Mesothelial cell of epicardium (in vitro differentiated cells): ENCODE data around the gene NRARP. TPM values are rescaled to one million over a fixed set of nuclear protein-coding genes. Genes with fewer than 3 reads are reported as not detected.

ENCODE experiments used
- DNase-seq, 2 experiments: peaks; one replicate each; pipeline ENCODE4 v3.0.0; 2021; ENCODE audit warnings: low spot score in 2 of 2; ENCODE audit not compliant: unreplicated experiment in 2 of 2
- H3K27ac Mint-ChIP-seq: 2 replicates; pipeline ENCODE4 v1.8.0; 2021; ENCODE audit warnings: mixed read lengths
- H3K27me3 Mint-ChIP-seq: 2 replicates; pipeline ENCODE4 v1.8.0; 2021; ENCODE audit warnings: low read depth, mixed read lengths
- H3K36me3 Mint-ChIP-seq: 2 replicates; pipeline ENCODE4 v1.8.0; 2021; ENCODE audit warnings: mixed read lengths
- H3K4me1 Mint-ChIP-seq: 2 replicates; pipeline ENCODE4 v1.8.0; 2021; ENCODE audit warnings: mixed read lengths
- H3K4me3 Mint-ChIP-seq: 2 replicates; pipeline ENCODE4 v1.8.0; 2021; ENCODE audit warnings: mild to moderate bottlenecking, moderate library complexity, mixed read lengths
- H3K9me3 Mint-ChIP-seq: 2 replicates; pipeline ENCODE4 v1.8.0; 2021; ENCODE audit warnings: mixed read lengths
- total RNA-seq: library from RNA; stranded (reverse); gene quantifications from 3 replicates; pipeline ENCODE4 v1.2.1, GENCODE V29; 2021
- TF ChIP-seq, protein P1 (sequence below): fragments of 200-600 bp; sonication (generic); IDR thresholded peaks from one replicate; pipeline ENCODE4 v1.5.0; 2021; ENCODE audit warnings: antibody characterized with exemption; ENCODE audit not compliant: unreplicated experiment

NRARP gene
- total RNA-seq, 1 donor from 2014 or later, result 9.6 TPM

GRCh38 chr9:137325124-137325523 is 23.1 kb upstream of the NRARP start:
- H3K4me1 Mint-ChIP-seq, result no peaks in the 10 kb centered on the region
- DNase-seq, result no peak
- peaks cover 14% of the 10 kb centered on the region for H3K9me3 Mint-ChIP-seq
- no peak overlapping the region for H3K4me3 Mint-ChIP-seq
- TF ChIP-seq, protein P1, sequence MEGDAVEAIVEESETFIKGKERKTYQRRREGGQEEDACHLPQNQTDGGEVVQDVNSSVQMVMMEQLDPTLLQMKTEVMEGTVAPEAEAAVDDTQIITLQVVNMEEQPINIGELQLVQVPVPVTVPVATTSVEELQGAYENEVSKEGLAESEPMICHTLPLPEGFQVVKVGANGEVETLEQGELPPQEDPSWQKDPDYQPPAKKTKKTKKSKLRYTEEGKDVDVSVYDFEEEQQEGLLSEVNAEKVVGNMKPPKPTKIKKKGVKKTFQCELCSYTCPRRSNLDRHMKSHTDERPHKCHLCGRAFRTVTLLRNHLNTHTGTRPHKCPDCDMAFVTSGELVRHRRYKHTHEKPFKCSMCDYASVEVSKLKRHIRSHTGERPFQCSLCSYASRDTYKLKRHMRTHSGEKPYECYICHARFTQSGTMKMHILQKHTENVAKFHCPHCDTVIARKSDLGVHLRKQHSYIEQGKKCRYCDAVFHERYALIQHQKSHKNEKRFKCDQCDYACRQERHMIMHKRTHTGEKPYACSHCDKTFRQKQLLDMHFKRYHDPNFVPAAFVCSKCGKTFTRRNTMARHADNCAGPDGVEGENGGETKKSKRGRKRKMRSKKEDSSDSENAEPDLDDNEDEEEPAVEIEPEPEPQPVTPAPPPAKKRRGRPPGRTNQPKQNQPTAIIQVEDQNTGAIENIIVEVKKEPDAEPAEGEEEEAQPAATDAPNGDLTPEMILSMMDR, result no peak
- no peak overlapping the region for H3K27ac Mint-ChIP-seq
- no peaks in the 10 kb centered on the region for H3K36me3 Mint-ChIP-seq
- H3K27me3 Mint-ChIP-seq, result peaks cover 4% of the 10 kb centered on the region

DNA sequence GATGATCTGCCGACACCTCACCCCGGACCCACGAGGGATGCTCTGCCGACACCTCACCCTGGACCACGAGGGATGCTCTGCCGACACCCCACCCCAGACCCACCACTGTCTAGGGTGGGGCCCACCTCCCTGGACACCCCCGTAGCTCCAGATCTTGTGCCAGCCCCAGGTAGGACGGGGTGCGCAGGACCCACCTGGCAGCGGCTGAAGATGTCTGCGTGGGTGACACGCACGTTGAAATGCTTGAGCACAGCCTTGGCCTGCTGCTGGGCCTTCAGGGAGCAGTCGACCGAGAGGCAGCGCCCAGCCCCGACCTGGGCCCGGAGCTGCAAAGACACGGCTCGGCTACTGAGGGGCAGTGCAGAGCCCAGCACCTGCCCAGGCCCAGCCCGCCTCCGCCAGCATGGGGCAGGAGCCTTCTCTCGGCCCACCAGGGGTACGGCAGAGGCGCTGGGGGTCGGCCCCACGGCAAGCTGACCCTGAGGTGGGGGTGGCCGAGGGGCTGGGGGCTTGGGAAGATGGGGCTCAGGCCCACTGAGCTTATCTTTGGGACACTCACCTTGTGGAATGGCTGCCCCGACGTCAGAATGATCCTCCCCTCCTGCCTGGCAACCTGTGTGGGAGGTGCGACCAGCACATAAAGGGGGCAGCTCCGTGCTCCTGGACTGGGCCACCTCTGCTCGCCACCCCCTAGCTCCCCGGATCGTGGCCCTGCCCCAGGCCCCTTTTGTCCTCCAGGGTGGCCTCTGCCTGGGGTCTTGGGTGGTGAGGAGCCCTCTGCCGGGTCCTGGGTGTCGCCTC is 21.7 kb upstream of the NRARP start:
- DNase-seq, result no peak
- Mint-ChIP-seq H3K27me3 (peaks cover 4% of the 10 kb centered on the region), H3K36me3 (no peaks in the 10 kb centered on the region), H3K27ac (no peak overlapping the region), H3K9me3 (peaks cover 11% of the 10 kb centered on the region), H3K4me1 (no peaks in the 10 kb centered on the region), H3K4me3 (no peak overlapping the region)
- TF ChIP-seq, protein P1, result no peak

DNA sequence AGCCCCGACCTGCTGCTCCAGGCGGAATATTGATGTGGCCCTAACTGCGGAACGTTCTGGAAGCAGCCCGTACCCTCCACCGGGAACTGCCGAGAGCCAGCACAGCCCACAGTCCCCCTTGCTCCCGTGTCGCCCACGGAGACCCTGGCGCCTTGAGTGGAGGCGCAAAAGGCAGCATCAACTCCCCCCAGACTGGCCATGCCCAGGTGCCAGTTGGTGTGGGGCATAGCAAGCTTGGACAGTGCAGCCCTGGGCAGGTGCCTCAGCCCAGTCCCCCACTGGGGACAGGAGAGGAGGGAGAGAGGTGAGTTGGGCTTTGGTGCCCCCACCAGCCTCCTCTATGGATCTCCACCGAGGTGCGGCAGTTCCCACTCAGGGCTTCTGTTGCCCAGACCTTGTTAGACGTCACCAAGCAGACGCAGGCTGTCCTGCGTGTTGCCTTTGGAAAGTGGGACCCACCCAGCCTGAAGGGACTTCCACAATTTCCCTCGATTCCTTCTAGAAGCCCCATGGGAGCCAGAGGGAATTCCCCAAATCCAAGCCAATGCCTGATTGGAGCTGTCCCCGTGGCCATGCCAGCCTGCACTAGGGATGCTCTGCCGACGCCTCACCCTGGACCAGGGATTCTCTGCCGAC is 19.8 kb upstream of the NRARP start:
- Mint-ChIP-seq H3K36me3 (no peaks in the 10 kb centered on the region), H3K4me3 (no peak overlapping the region), H3K9me3 (no peaks in the 10 kb centered on the region), H3K4me1 (peaks cover under 1% of the 10 kb centered on the region), H3K27ac (no peak overlapping the region), H3K27me3 (no peaks in the 10 kb centered on the region)
- DNase-seq, result no peak
- TF ChIP-seq, protein P1, result no peak

DNA sequence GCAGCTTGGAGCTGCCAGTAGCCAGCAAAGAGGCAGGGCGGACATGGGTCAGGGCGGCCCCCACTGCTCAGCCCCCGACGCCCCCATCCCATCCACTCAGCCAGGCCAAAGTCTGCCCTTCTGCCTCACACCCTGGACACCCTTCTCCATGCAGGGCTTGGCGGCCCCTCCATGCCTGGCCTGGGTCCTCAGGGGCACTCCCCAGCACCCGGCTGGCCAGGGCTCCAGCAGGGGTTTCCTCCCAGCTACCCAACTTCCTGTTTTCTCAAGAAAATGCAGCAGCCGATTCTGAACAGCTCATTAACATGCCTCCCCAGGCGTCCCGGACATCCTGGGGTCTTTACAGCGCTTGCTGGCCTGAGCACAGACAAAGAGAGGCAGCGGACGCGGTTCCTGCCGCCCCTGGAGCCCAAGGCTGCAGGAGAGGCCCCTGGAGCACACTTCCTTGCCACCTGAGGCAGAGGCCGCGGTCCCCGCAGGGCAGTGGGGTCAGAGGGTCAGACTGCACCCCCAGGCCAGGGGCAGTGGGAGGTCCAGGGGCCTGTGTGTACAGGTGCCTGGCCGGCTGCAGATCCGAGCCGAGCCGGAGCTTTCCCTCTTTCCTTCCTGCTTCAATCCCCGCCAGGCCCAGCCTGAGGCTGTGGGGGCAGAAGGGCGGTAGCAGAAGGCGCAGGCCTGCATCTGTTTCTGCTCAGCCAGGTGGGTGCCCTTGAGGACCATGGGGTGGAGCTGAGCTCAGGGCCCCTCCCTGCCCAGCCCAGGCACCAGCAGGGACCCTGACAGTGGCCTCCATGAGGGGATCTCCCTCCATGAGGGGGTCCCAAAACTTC is 18.7 kb upstream of the NRARP start:
- DNase-seq, result peak in 1 of 2 experiments; percentile 18
- Mint-ChIP-seq H3K27ac (no peak overlapping the region), H3K4me3 (no peak overlapping the region)

More for the DNA sequence above, 18.7 kb upstream of the NRARP start:
- no peaks in the 10 kb centered on the region for H3K36me3 Mint-ChIP-seq
- H3K9me3 Mint-ChIP-seq, result no peaks in the 10 kb centered on the region
- H3K4me1 Mint-ChIP-seq, result peaks cover 3% of the 10 kb centered on the region
- TF ChIP-seq, protein P1, result no peak
- H3K27me3 Mint-ChIP-seq, result no peaks in the 10 kb centered on the region
